ENCODE measurements around the gene FHL1.
"Not testable (repeated sequence)": the region's sequence is repeated elsewhere in the genome, so short reads cannot be mapped to it uniquely, and the experiment has no call there.

FHL1 gene

DNA sequence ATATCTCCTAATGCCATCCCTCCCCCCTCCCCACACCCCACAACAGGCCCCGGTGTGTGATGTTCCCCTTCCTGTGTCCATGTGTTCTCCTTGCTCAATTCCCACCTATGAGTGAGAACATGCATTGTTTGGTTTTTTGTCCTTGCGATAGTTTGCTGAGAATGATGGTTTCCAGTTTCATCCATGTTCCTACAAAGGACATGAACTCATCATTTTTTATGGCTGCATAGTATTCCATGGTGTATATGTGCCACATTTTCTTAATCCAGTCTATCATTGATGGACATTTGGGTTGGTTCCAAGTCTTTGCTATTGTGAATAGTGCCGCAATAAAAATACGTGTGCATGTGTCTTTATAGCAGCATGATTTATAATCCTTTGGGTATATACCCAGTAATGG is 90.5 kb downstream of the FHL1 start:
- H3K4me1 ChIP-seq (ENCODE audit: control insufficient read depth, insufficient read depth, low read length); H3K27me3 ChIP-seq (ENCODE audit: control insufficient read depth, insufficient read depth, low read length, poor library complexity, severe bottlenecking); H3K9me3 ChIP-seq (ENCODE audit: control insufficient read depth, low read length); H3K27ac ChIP-seq (ENCODE audit: insufficient read depth, low read depth, low read length, poor library complexity, severe bottlenecking); H3K36me3 ChIP-seq (ENCODE audit: control insufficient read depth, insufficient read depth, low read length); H3K4me3 ChIP-seq (ENCODE audit: insufficient read depth, low read depth, low read length): not testable (repeated sequence)
- no CpG with 5 or more reads among the region's 4 CpGs for WGBS, 2 experiments

DNA sequence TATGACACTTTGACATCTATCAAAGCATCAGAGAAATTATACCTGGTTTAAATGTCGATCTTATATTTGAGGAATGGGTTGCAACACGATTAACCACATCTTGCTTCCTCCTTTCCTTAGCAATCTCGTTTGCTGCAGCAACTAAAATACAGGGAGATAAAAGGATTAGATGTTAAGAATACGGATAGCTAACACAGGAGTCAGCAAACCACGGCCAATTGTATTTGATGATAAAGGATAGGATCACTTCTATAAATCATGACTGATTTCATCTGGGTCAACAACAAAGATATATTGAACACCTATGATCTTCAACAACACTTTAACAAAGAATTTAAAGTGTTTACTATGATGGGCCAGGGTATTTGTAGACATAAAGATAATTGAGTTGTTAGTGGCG is 98.9 kb downstream of the FHL1 start:
- no peaks in the 10 kb centered on the region for H3K9me3 ChIP-seq (ENCODE audit: control insufficient read depth, low read length)
- H3K4me3 ChIP-seq (ENCODE audit: insufficient read depth, low read depth, low read length): no peak overlapping the region
- no peaks in the 10 kb centered on the region for H3K27me3 ChIP-seq (ENCODE audit: control insufficient read depth, insufficient read depth, low read length, poor library complexity, severe bottlenecking)
- no peaks in the 10 kb centered on the region for H3K36me3 ChIP-seq (ENCODE audit: control insufficient read depth, insufficient read depth, low read length)
- no peak overlapping the region for H3K27ac ChIP-seq (ENCODE audit: insufficient read depth, low read depth, low read length, poor library complexity, severe bottlenecking)
- WGBS, 2 experiments: 95 to 100% methylated on average over 2 of the region's 6 CpGs
- no peaks in the 10 kb centered on the region for H3K4me1 ChIP-seq (ENCODE audit: control insufficient read depth, insufficient read depth, low read length)

DNA sequence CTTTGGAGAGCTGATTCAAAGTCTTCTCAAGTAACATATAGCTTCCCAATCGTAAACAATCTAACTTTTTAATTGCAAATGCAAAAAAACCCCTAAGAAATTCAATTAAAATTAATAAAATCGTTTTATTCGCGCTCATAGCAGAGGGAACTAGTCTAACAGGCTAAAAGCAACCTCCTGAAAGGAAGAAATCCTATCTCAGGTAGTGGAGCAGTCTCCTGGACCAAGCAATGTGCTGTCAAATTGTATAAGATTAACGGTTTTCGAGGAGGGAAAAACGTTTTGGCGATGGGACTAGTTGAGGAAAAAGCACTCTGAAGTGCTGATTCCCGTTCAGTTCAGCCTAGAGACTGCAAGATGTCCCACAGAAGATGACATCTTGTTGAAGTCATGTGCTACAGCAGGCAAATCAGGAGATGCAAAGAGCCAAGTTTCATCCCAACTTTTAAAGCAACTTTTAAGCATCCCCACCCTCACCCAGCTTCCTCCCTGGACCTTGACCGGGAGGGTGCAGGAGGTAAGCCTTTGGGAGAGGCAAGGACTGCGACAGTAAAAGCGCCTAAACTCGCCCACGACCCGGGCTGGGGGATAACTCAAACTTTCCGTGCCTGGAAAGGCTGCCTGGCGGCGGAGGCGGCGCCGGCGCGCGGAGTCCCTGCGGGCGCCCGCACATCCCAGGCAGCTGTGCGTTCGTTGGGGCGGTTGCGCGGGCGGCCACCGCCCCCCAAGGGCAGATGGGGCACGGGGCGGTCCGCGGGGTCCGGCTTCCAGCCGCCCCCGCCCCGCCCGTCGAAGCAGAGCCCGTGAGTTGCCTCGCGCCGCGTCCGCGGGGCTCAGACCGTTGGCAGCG is 103.1 kb downstream of the FHL1 start:
- Histone ChIP-seq H3K9me3 (ENCODE audit: control insufficient read depth, low read length) (no peaks in the 10 kb centered on the region), H3K27me3 (ENCODE audit: control insufficient read depth, insufficient read depth, low read length, poor library complexity, severe bottlenecking) (no peaks in the 10 kb centered on the region), H3K4me3 (ENCODE audit: insufficient read depth, low read depth, low read length) (peak overlapping the region; percentile 60), H3K36me3 (ENCODE audit: control insufficient read depth, insufficient read depth, low read length) (no peaks in the 10 kb centered on the region), H3K27ac (ENCODE audit: insufficient read depth, low read depth, low read length, poor library complexity, severe bottlenecking) (no peak overlapping the region), H3K4me1 (ENCODE audit: control insufficient read depth, insufficient read depth, low read length) (no peaks in the 10 kb centered on the region)
- 6% methylated on average over 53 of the region's 53 CpGs for WGBS, 2 experiments

DNA sequence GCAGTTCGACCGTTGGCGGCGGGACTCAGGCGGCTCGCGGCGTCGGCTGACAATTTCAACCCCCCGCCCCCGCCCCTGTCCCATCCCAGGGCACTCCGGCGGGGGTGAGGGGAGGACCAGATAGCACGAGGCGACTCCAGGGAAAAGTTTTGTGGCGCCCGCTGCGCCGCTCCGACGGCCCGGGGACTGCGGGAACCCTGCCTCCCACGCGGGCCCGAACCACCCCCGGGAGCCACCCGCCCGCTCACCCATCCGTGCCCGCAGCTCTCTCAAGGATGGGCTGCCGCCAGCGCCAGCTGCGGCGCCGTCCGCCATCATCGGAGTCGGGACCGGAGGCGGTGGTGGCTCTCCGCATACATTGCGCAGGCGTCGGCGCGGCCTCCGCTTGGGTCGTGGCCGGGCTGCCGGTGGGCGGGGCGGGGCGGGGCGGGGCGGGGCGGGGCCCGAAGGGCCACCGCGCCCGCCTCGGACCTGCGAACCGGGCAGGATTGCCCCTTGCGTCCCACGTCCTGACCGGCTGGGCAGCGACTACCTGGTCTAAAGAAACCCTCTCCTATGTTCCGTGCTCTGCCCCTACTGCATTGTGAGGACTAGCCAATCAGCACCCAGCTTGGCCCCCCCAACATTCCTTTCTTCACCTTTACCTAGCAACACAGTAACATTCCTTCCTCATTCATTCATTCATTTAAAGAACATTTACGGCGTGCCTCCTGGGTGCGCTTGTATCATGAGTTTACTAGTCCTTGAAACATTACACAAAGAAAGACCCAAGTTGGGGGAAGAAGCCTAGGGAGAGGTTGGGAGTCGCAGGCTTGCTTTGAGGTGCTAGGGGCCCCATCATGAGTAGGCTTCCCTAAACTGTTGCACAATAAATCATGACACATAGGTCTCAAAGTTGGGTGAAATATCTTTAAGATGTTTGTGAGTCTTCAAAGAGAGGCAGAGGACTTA is 104.0 kb downstream of the FHL1 start, which contains the start of gene MAP7D3:
Gene MAP7D3, minus strand, starts transcription at position 360 of the 951 bp plus-strand sequence. Its CDS starts 42 bp downstream, at position 318.
- Histone ChIP-seq H3K27ac (ENCODE audit: insufficient read depth, low read depth, low read length, poor library complexity, severe bottlenecking) (no peak within 1 kb of the TSS), H3K9me3 (ENCODE audit: control insufficient read depth, low read length) (no peaks in the 10 kb centered on the region), H3K4me1 (ENCODE audit: control insufficient read depth, insufficient read depth, low read length) (no peaks in the 10 kb centered on the region)

DNA sequence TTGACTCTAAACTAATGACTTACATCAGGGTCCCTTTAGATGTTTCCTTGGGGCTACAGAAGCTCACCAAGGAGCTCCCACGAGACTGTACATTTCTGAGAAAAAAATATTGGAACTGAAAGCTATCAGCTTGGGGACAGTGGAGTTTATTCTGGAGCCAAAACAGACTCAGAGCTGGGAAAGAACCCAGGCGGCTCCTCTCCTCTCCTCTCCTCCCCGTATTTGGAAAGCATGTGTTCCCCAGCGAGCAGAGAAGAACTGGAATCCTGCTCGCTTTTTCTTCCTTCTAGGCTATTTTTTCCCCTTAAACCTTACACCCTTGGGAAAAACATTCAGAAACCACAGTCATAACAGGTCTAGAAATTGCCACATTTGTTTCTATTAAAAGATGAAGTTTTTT is 108.2 kb downstream of the FHL1 start:
- H3K9me3 ChIP-seq (ENCODE audit: control insufficient read depth, low read length): no peaks in the 10 kb centered on the region
- WGBS, 2 experiments: 77 to 81% methylated on average over 4 to 5 of the region's 5 CpGs
- H3K36me3 ChIP-seq (ENCODE audit: control insufficient read depth, insufficient read depth, low read length): no peaks in the 10 kb centered on the region
- no peaks in the 10 kb centered on the region for H3K4me1 ChIP-seq (ENCODE audit: control insufficient read depth, insufficient read depth, low read length)
- H3K27ac ChIP-seq (ENCODE audit: insufficient read depth, low read depth, low read length, poor library complexity, severe bottlenecking): no peak overlapping the region
- H3K27me3 ChIP-seq (ENCODE audit: control insufficient read depth, insufficient read depth, low read length, poor library complexity, severe bottlenecking): no peaks in the 10 kb centered on the region
- no peak overlapping the region for H3K4me3 ChIP-seq (ENCODE audit: insufficient read depth, low read depth, low read length)

More for the DNA sequence above, 104.0 kb downstream of the FHL1 start, which contains the start of gene MAP7D3:
- Histone ChIP-seq H3K27me3 (ENCODE audit: control insufficient read depth, insufficient read depth, low read length, poor library complexity, severe bottlenecking) (no peaks in the 10 kb centered on the region), H3K4me3 (ENCODE audit: insufficient read depth, low read depth, low read length) (peak within 1 kb of the TSS; percentile 60), H3K36me3 (ENCODE audit: control insufficient read depth, insufficient read depth, low read length) (no peaks in the 10 kb centered on the region)
- WGBS, 2 experiments: 0 to 1% methylated on average over 66 to 73 of the region's 73 CpGs

DNA sequence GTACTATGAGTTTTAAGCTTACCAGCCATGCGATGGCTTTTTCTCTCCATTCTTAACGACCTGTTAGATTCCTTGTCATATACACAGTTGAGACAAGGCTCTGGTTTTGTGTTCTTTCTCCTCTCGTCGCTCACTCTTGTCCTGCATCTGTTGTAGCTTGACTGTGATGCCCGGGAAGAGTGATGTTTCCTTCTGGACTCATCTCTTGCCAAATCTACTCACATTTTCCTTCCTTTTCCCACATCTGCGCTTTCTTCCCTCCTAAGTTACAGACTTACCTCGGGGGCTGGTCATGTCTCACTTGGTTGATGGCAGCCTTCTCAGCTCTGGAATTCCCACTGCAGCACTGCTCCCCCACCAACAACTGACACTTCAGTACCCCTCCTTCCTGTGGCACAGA is 108.7 kb downstream of the FHL1 start:
- H3K9me3 ChIP-seq (ENCODE audit: control insufficient read depth, low read length): no peaks in the 10 kb centered on the region
- H3K4me1 ChIP-seq (ENCODE audit: control insufficient read depth, insufficient read depth, low read length): no peaks in the 10 kb centered on the region
- no peaks in the 10 kb centered on the region for H3K27me3 ChIP-seq (ENCODE audit: control insufficient read depth, insufficient read depth, low read length, poor library complexity, severe bottlenecking)
- no peak overlapping the region for H3K4me3 ChIP-seq (ENCODE audit: insufficient read depth, low read depth, low read length)
- H3K27ac ChIP-seq (ENCODE audit: insufficient read depth, low read depth, low read length, poor library complexity, severe bottlenecking): no peak overlapping the region
- 64 to 68% methylated on average over 7 of the region's 7 CpGs for WGBS, 2 experiments
- no peaks in the 10 kb centered on the region for H3K36me3 ChIP-seq (ENCODE audit: control insufficient read depth, insufficient read depth, low read length)

DNA sequence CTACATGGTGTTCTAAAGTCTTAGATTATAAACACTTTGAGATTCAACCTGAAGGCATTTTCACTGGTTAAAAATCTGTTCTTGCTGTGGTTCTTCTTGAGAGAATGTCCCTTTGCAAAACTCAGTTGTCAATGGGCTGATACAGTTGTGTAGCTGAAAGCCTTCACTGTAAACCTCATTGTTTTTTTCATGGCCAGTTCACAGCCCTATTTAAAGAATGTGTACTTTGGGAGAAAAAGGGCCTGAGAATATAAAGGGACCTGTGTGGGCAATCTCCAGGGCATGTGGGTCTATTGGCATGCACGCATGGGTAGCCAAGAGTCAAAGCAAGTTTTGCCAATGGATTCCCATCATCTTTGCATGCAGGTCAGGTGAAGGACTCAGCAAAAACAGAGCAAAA is 111.6 kb downstream of the FHL1 start:
- Histone ChIP-seq H3K27me3 (ENCODE audit: control insufficient read depth, insufficient read depth, low read length, poor library complexity, severe bottlenecking) (no peaks in the 10 kb centered on the region), H3K4me1 (ENCODE audit: control insufficient read depth, insufficient read depth, low read length) (no peaks in the 10 kb centered on the region), H3K36me3 (ENCODE audit: control insufficient read depth, insufficient read depth, low read length) (no peaks in the 10 kb centered on the region), H3K9me3 (ENCODE audit: control insufficient read depth, low read length) (no peaks in the 10 kb centered on the region), H3K27ac (ENCODE audit: insufficient read depth, low read depth, low read length, poor library complexity, severe bottlenecking) (no peak overlapping the region), H3K4me3 (ENCODE audit: insufficient read depth, low read depth, low read length) (no peak overlapping the region)
- WGBS, 2 experiments: 88 to 94% methylated on average over 1 of the region's 1 CpG

DNA sequence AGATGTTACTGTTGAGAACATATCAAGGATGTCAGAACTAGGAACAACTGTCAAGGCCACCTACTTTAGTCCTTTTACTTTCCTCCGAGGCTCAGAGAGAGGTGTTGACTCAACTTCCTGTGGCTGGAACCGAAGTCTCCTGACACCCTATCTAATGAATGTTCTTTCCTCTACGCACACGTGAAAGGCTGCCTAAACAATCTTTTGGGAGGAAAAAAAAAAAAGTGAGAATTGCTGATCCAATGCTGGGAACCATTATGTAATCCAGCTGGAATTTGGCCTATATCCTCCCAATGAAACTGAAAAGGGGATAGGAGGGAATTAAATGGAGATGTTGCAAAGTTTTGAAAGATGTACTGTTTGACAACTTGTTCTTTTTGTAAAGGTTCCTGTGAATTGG is 112.2 kb downstream of the FHL1 start:
- Histone ChIP-seq H3K36me3 (ENCODE audit: control insufficient read depth, insufficient read depth, low read length) (no peaks in the 10 kb centered on the region), H3K27me3 (ENCODE audit: control insufficient read depth, insufficient read depth, low read length, poor library complexity, severe bottlenecking) (no peaks in the 10 kb centered on the region), H3K27ac (ENCODE audit: insufficient read depth, low read depth, low read length, poor library complexity, severe bottlenecking) (no peak overlapping the region), H3K9me3 (ENCODE audit: control insufficient read depth, low read length) (no peaks in the 10 kb centered on the region), H3K4me3 (ENCODE audit: insufficient read depth, low read depth, low read length) (no peak overlapping the region), H3K4me1 (ENCODE audit: control insufficient read depth, insufficient read depth, low read length) (no peaks in the 10 kb centered on the region)
- 76 to 91% methylated on average over 4 of the region's 4 CpGs for WGBS, 2 experiments

DNA sequence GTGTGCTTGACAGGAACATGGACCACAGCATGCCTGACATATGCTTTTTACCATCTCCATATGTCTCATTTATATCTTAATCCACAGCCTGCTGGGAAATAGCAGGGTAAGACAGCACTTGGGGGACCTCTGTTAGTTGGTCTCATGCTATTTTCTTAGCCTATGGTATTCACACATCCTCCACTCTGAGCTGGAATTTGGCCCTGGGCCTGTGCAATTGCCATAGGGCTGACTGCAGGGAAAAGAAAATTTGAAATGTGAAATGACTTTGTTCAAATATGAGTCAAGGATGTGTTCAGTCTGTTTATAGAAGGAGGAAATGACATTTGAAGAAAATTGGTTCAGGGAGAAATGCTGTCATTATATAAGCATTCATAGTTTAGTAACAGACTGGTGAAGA is 113.4 kb downstream of the FHL1 start:
- Histone ChIP-seq H3K36me3 (ENCODE audit: control insufficient read depth, insufficient read depth, low read length) (no peaks in the 10 kb centered on the region), H3K27me3 (ENCODE audit: control insufficient read depth, insufficient read depth, low read length, poor library complexity, severe bottlenecking) (no peaks in the 10 kb centered on the region), H3K4me3 (ENCODE audit: insufficient read depth, low read depth, low read length) (no peak overlapping the region), H3K9me3 (ENCODE audit: control insufficient read depth, low read length) (no peaks in the 10 kb centered on the region), H3K27ac (ENCODE audit: insufficient read depth, low read depth, low read length, poor library complexity, severe bottlenecking) (no peak overlapping the region), H3K4me1 (ENCODE audit: control insufficient read depth, insufficient read depth, low read length) (no peaks in the 10 kb centered on the region)
